GM23248 (cell line): ENCODE results near the gene EML1. TPM values are rescaled to one million over a fixed set of nuclear protein-coding genes. Genes with fewer than 3 reads are reported as not detected.
A peak's percentile ranks its signal among the peaks of the same experiment; 100 is the strongest.

ENCODE experiments used
- DNase-seq: peaks from one replicate; pipeline ENCODE4 v3.0.0-alpha.2; 2015
- H2AFZ ChIP-seq: fragments of 200-600 bp; sonication (generic); 2 replicates; pipeline ENCODE4 v1.6.1; 2016; ENCODE audit warnings: antibody characterized with exemption
- H3F3A ChIP-seq: fragments of 200-600 bp; sonication (generic); 2 replicates; pipeline ENCODE4 v1.6.1; 2016; ENCODE audit warnings: mild to moderate bottlenecking, antibody characterized with exemption, mixed run types; ENCODE audit not compliant: insufficient read depth
- H3K27ac ChIP-seq: fragments of 200-600 bp; sonication (generic); 2 replicates; pipeline ENCODE4 v1.5.1; 2016; ENCODE audit warnings: mild to moderate bottlenecking
- H3K27me3 ChIP-seq: fragments of 200-600 bp; sonication (generic); replicated peaks from 2 replicates; pipeline ENCODE4 v1.6.1; 2016; ENCODE audit warnings: mild to moderate bottlenecking; ENCODE audit not compliant: insufficient read depth
- H3K36me3 ChIP-seq: fragments of 200-600 bp; sonication (generic); 2 replicates; pipeline ENCODE4 v1.6.1; 2016; ENCODE audit warnings: low read depth, mild to moderate bottlenecking
- H3K4me1 ChIP-seq: fragments of 200-600 bp; sonication (generic); 2 replicates; pipeline ENCODE4 v1.6.1; 2016; ENCODE audit warnings: mild to moderate bottlenecking; ENCODE audit not compliant: insufficient read depth
- H3K4me2 ChIP-seq: fragments of 200-600 bp; sonication (generic); one replicate; pipeline ENCODE4 v1.6.1; 2016; ENCODE audit warnings: mild to moderate bottlenecking; ENCODE audit not compliant: unreplicated experiment
- H3K4me3 ChIP-seq: fragments of 200-600 bp; sonication (generic); 2 replicates; pipeline ENCODE4 v1.5.1; 2016; ENCODE audit warnings: mild to moderate bottlenecking
- H3K79me2 ChIP-seq: fragments of 200-600 bp; sonication (generic); 2 replicates; pipeline ENCODE4 v1.6.1; 2016; ENCODE audit warnings: mild to moderate bottlenecking; ENCODE audit not compliant: insufficient read depth
- H3K9ac ChIP-seq: fragments of 200-600 bp; sonication (generic); 2 replicates; pipeline ENCODE4 v1.6.1; 2016; ENCODE audit warnings: mild to moderate bottlenecking
- H3K9me2 ChIP-seq: fragments of 200-600 bp; sonication (generic); 2 replicates; pipeline ENCODE4 v1.6.1; 2016; ENCODE audit warnings: mixed run types, mild to moderate bottlenecking, moderate library complexity; ENCODE audit not compliant: insufficient read depth
- H3K9me3 ChIP-seq: fragments of 200-600 bp; sonication (generic); one replicate; pipeline ENCODE4 v1.6.1; 2017; ENCODE audit warnings: low read depth
- H4K20me1 ChIP-seq: fragments of 200-600 bp; sonication (generic); 2 replicates; pipeline ENCODE4 v1.6.0; 2016; ENCODE audit not compliant: insufficient read depth
- EZH2 ChIP-seq: fragments of 200-600 bp; sonication (generic); IDR thresholded peaks from 2 replicates; pipeline ENCODE4 v1.6.1; 2018; ENCODE audit warnings: antibody characterized with exemption, mild to moderate bottlenecking; ENCODE audit not compliant: insufficient read depth, poor library complexity, severe bottlenecking
- EZH2phosphoT487 ChIP-seq: fragments of 200-600 bp; sonication (generic); IDR thresholded peaks from 2 replicates; pipeline ENCODE4 v1.6.1; 2018; ENCODE audit warnings: antibody characterized with exemption, moderate library complexity, mild to moderate bottlenecking, low read depth; ENCODE audit not compliant: insufficient read depth
- WGBS, 2 experiments: methylation state at CpG; one replicate each; pipeline ENCODE4 v1.1.6; 2015 to 2017; ENCODE audit warnings: low lambda C conversion rate in 2 of 2, low coverage in 1 of 2; ENCODE audit errors: missing lambda C conversion rate in 2 of 2; 5-methylcytosine and 5-hydroxymethylcytosine counted together
- in situ Hi-C: fragments of 300-500 bp; cut with MboI; formaldehyde crosslinking; loops from 2 replicates; pipeline ENCODE4 v1.15.0; 2020
- polyA plus RNA-seq: library from polyadenylated mRNA; unstranded; fragments of >200 nt; fragmentation: Nextera tagmentation; extraction: Ambion mirVana; gene quantifications from 2 replicates; pipeline ENCODE4 v1.2.1, GENCODE V29; 2016
- total RNA-seq: library from RNA; depleted of rRNA; stranded (reverse); fragments of >200 nt; shearing (Covaris generic); gene quantifications from 2 replicates; pipeline ENCODE4 v1.2.3, GENCODE V29; 2014

EML1 gene
- total and polyA plus RNA-seq, 2 experiments from 2014 or later: 14.8 to 17.9 TPM

- H3K36me3 ChIP-seq: no peaks in the 10 kb centered on the region
- in situ Hi-C loops: no loop called here
- no peak overlapping the region for H3K4me2 ChIP-seq
- H3K27me3 ChIP-seq: no peaks in the 10 kb centered on the region
- peaks cover 15% of the 10 kb centered on the region for H3K4me1 ChIP-seq
- no peak overlapping the region for H2AFZ ChIP-seq
- no peaks in the 10 kb centered on the region for H3K9me2 ChIP-seq
- TF ChIP-seq EZH2phosphoT487 (no peak), EZH2 (no peak)
- WGBS, 2 experiments: 91 to 93% methylated on average over 6 of the region's 6 CpGs
- H3K4me3 ChIP-seq: no peak overlapping the region
- DNase-seq: no peak
- no peaks in the 10 kb centered on the region for H4K20me1 ChIP-seq
- no peak overlapping the region for H3K9ac ChIP-seq
- no peaks in the 10 kb centered on the region for H3K9me3 ChIP-seq
- 0 out of 2 replicates have a peak, but pooled peaks cover 6% of the 10 kb centered on the region for H3F3A ChIP-seq
- H3K27ac ChIP-seq: no peak overlapping the region
- H3K79me2 ChIP-seq: no peaks in the 10 kb centered on the region
Measured at GRCh38 chr14:99769123-99769522, 24.1 kb upstream of the EML1 start.

GRCh38 chr14:99769799-99770198 lies 23.4 kb upstream of the EML1 start:
- H2AFZ ChIP-seq: no peak overlapping the region
- no peak overlapping the region for H3K27ac ChIP-seq
- TF ChIP-seq EZH2phosphoT487 (no peak), EZH2 (no peak)
- DNase-seq: no peak
- H3K4me3 ChIP-seq: no peak overlapping the region
- in situ Hi-C loops: no loop called here
- no peaks in the 10 kb centered on the region for H3K27me3 ChIP-seq
- no peaks in the 10 kb centered on the region for H3K9me2 ChIP-seq
- H3K9me3 ChIP-seq: no peaks in the 10 kb centered on the region
- 0 out of 2 replicates have a peak, but pooled peaks cover 6% of the 10 kb centered on the region for H3F3A ChIP-seq
- H3K4me2 ChIP-seq: no peak overlapping the region
- H3K4me1 ChIP-seq: peaks cover 15% of the 10 kb centered on the region
- H3K36me3 ChIP-seq: no peaks in the 10 kb centered on the region
- WGBS, 2 experiments: 80 to 92% methylated on average over 3 of the region's 3 CpGs
- no peaks in the 10 kb centered on the region for H3K79me2 ChIP-seq
- no peak overlapping the region for H3K9ac ChIP-seq
- H4K20me1 ChIP-seq: no peaks in the 10 kb centered on the region

- Histone ChIP-seq H3F3A (0 out of 2 replicates have a peak, but pooled peaks cover 6% of the 10 kb centered on the region), H2AFZ (no peak overlapping the region), H3K79me2 (no peaks in the 10 kb centered on the region), H3K4me1 (peaks cover 11% of the 10 kb centered on the region), H4K20me1 (no peaks in the 10 kb centered on the region), H3K9me3 (no peaks in the 10 kb centered on the region), H3K4me3 (no peak overlapping the region), H3K27me3 (no peaks in the 10 kb centered on the region), H3K27ac (no peak overlapping the region; the same call in 1 of the 2 replicates), H3K36me3 (no peaks in the 10 kb centered on the region), H3K4me2 (peak overlapping the region; percentile 24), H3K9ac (peak overlapping the region; percentile 20; the same call in 1 of the 2 replicates), H3K9me2 (no peaks in the 10 kb centered on the region)
- 65 to 72% methylated on average over 8 of the region's 8 CpGs for WGBS, 2 experiments
- in situ Hi-C loops: no loop called here
- no peak for TF ChIP-seq EZH2
- TF ChIP-seq EZH2phosphoT487: no peak
- DNase-seq: peak; percentile 76
Measured at GRCh38 chr14:99772371-99773283, 20.6 kb upstream of the EML1 start.

GRCh38 chr14:99773521-99774497 lies 19.4 kb upstream of the EML1 start:
- in situ Hi-C loops: no loop called here
- Histone ChIP-seq H3K9me3 (no peaks in the 10 kb centered on the region), H3K9ac (peak overlapping the region; percentile 20; the same call in 1 of the 2 replicates), H4K20me1 (no peaks in the 10 kb centered on the region), H3K27me3 (no peaks in the 10 kb centered on the region), H3K4me2 (no peak overlapping the region), H3F3A (peaks cover 13% of the 10 kb centered on the region; the same call in 1 of the 2 replicates), H3K4me3 (no peak overlapping the region), H3K27ac (no peak overlapping the region), H3K36me3 (no peaks in the 10 kb centered on the region), H2AFZ (no peak overlapping the region), H3K4me1 (peaks cover 11% of the 10 kb centered on the region), H3K79me2 (no peaks in the 10 kb centered on the region), H3K9me2 (no peaks in the 10 kb centered on the region)
- TF ChIP-seq EZH2phosphoT487: no peak
- no peak for TF ChIP-seq EZH2
- WGBS, 2 experiments: 91 to 94% methylated on average over 22 to 26 of the region's 26 CpGs
- DNase-seq: no peak
